PC-3 (cell line): Measurements from ENCODE around the gene PLVAP. TPM values are rescaled to one million over a fixed set of nuclear protein-coding genes. Genes with fewer than 3 reads are reported as not detected.
A peak's percentile ranks its signal among the peaks of the same experiment; 100 is the strongest.

ENCODE experiments used
- ATAC-seq: fragments of 200-7000 bp; cut with Tn5 transposase; 2 replicates; pipeline ENCODE4 v1.9.1; 2020; ENCODE audit warnings: mild to moderate bottlenecking, moderate library complexity
- BruUV-seq: library from RNA; stranded (reverse); fragments of 400-500 nt; replicated peaks from 2 replicates; lab custom pipeline; 2021; lab: Mats Ljungman, UMichigan
- CTCF ChIA-PET: fragments of 300-600 bp; sonication (Branson Sonifier 250); formaldehyde crosslinking; loops from one replicate; lab custom pipeline; 2022; ENCODE audit warnings: antibody characterized with exemption; lab: Charles Lee
- POLR2A ChIA-PET: fragments of 300-600 bp; sonication (Branson Sonifier 250); formaldehyde crosslinking; loops from one replicate; lab custom pipeline; 2022; ENCODE audit warnings: antibody characterized with exemption; ENCODE audit not compliant: unreplicated experiment; lab: Charles Lee
- DNase-seq: peaks from one replicate; pipeline ENCODE4 v3.0.0-alpha.2; 2015
- H2AFZ ChIP-seq: fragments of 300-600 bp; sonication (generic); 2 replicates; pipeline ENCODE4 v1.6.0; 2016; ENCODE audit warnings: antibody characterized with exemption, low read length
- H3F3A ChIP-seq: fragments of 300-600 bp; sonication (generic); one replicate; pipeline ENCODE4 v1.6.0; 2017; ENCODE audit warnings: antibody characterized with exemption, low read length, control low read depth, mild to moderate bottlenecking; ENCODE audit not compliant: unreplicated experiment
- H3K27ac ChIP-seq: fragments of 300-600 bp; sonication (generic); 2 replicates; pipeline ENCODE4 v1.5.1; 2016; ENCODE audit warnings: mild to moderate bottlenecking, low read length
- H3K27me3 ChIP-seq: fragments of 300-600 bp; sonication (generic); 2 replicates; pipeline ENCODE4 v1.6.1; 2016; ENCODE audit warnings: low read length, mixed read lengths
- H3K36me3 ChIP-seq: fragments of 300-600 bp; sonication (generic); 2 replicates; pipeline ENCODE4 v1.6.1; 2016; ENCODE audit warnings: low read depth, mixed run types, low read length, mixed read lengths
- H3K4me1 ChIP-seq: fragments of 300-600 bp; sonication (generic); 2 replicates; pipeline ENCODE4 v1.5.1; 2016; ENCODE audit warnings: low read length; ENCODE audit not compliant: insufficient read depth
- H3K4me2 ChIP-seq: fragments of 300-600 bp; sonication (generic); 2 replicates; pipeline ENCODE4 v1.6.0; 2016; ENCODE audit warnings: low read length
- H3K4me3 ChIP-seq: fragments of 300-600 bp; sonication (generic); 2 replicates; pipeline ENCODE4 v1.5.1; 2016; ENCODE audit warnings: mild to moderate bottlenecking, low read length, mixed read lengths
- H3K79me2 ChIP-seq: fragments of 300-600 bp; sonication (generic); 2 replicates; pipeline ENCODE4 v1.6.1; 2017; ENCODE audit warnings: low read length, mixed read lengths
- H3K9ac ChIP-seq: fragments of 300-600 bp; sonication (generic); 2 replicates; pipeline ENCODE4 v1.6.0; 2016; ENCODE audit warnings: mild to moderate bottlenecking, low read length
- H3K9me2 ChIP-seq: fragments of 300-600 bp; sonication (generic); replicated peaks from 2 replicates; pipeline ENCODE4 v1.6.1; 2016; ENCODE audit warnings: mixed run types, low read length, mixed read lengths
- H3K9me3 ChIP-seq: fragments of 300-600 bp; sonication (generic); 2 replicates; pipeline ENCODE4 v1.6.1; 2016; ENCODE audit warnings: low read length, mixed read lengths
- H4K20me1 ChIP-seq: fragments of 300-600 bp; sonication (generic); 2 replicates; pipeline ENCODE4 v1.6.1; 2016; ENCODE audit warnings: low read length, mixed read lengths
- EZH2 ChIP-seq: fragments of 300-600 bp; sonication (generic); IDR thresholded peaks from one replicate; pipeline ENCODE4 v1.6.1; 2017; ENCODE audit warnings: antibody characterized with exemption, mild to moderate bottlenecking, low read length; ENCODE audit not compliant: unreplicated experiment
- EZH2phosphoT487 ChIP-seq: fragments of 300-600 bp; sonication (generic); IDR thresholded peaks from 2 replicates; pipeline ENCODE4 v1.6.1; 2018; ENCODE audit warnings: mild to moderate bottlenecking, antibody characterized with exemption, low read length, borderline replicate concordance
- intact Hi-C: fragments of 100-400 bp; cut with micrococcal nuclease; formaldehyde crosslinking; loops from 2 replicates; pipeline ENCODE4 v1.9.0; 2023
- total RNA-seq: library from RNA; depleted of rRNA; stranded (reverse); fragments of >200 nt; gene quantifications from 2 replicates; pipeline ENCODE4 v1.2.3, GENCODE V29; 2014
- TF ChIP-seq, protein P1 (sequence below): fragments of 300-600 bp; sonication (generic); conservative IDR thresholded peaks from 2 replicates; pipeline ENCODE4 v1.5.1; 2017; ENCODE audit warnings: antibody characterized with exemption, low read depth, mild to moderate bottlenecking, low read length

The PLVAP gene
- total RNA-seq, 1 experiment from 2014 or later: not detected

GRCh38 chr19:17390665-17391370 is 13.7 kb upstream of the PLVAP start:
- no peak overlapping the region for H3K9ac ChIP-seq
- CTCF ChIA-PET: interaction anchor here (0.6 to 1.2 kb wide), 2 partner anchors 21 to 85 kb away, joined by 6 to 16 read pairs; partner anchors contain the start of gene MRPL34

DNA sequence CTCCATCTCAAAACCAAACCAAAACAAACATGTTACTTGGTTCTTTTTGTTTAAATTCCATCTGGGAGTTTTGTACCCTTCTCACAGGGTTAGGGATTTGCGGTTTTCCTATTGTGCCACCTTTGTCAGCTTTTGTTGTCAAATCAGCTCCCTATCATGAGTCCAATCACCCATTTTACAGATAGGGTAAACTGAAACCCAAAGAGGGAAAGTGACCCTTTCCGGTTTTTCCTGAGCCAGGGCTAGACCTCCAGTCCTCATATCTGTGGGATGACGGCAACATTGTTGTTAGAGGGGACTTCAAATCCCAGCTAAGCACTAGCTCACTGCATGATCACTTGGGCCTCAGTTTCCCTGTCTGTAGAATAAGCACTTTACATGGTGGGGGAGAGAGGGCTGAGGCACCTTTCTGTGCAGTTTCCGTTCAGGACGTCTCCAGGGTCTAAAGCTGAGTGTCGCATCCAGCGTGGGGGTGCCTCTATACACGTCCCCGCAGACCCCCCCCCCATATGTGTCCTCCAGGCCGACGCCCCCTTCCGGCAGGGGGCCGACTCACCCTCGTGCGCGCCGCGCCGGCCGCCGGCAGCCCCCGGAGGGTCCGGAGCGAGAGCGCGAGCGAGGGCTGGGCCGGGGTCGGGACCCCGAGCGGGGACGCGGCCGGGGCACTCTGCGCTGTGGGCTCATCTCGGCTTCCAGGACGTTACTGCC is 13.0 kb upstream of the PLVAP start:
- BruUV-seq: no TSS peak
- DNase-seq (no peak), ATAC-seq (no peak)
- Histone ChIP-seq H3K79me2 (no peaks in the 10 kb centered on the region), H3K4me3 (peak overlapping the region; percentile 70; the same call in 1 of the 2 replicates), H3K27me3 (no peaks in the 10 kb centered on the region), H3K4me1 (peaks cover 11% of the 10 kb centered on the region; the same call in 1 of the 2 replicates), H3K9ac (no peak overlapping the region), H4K20me1 (no peaks in the 10 kb centered on the region), H3K9me2 (no peaks in the 10 kb centered on the region), H3F3A (no peaks in the 10 kb centered on the region), H3K27ac (no peak overlapping the region), H3K9me3 (no peaks in the 10 kb centered on the region), H3K36me3 (no peaks in the 10 kb centered on the region), H3K4me2 (peak overlapping the region; percentile 95), H2AFZ (peak overlapping the region; percentile 92; the same call in 1 of the 2 replicates)
- no peak for TF ChIP-seq EZH2
- TF ChIP-seq, protein P1, sequence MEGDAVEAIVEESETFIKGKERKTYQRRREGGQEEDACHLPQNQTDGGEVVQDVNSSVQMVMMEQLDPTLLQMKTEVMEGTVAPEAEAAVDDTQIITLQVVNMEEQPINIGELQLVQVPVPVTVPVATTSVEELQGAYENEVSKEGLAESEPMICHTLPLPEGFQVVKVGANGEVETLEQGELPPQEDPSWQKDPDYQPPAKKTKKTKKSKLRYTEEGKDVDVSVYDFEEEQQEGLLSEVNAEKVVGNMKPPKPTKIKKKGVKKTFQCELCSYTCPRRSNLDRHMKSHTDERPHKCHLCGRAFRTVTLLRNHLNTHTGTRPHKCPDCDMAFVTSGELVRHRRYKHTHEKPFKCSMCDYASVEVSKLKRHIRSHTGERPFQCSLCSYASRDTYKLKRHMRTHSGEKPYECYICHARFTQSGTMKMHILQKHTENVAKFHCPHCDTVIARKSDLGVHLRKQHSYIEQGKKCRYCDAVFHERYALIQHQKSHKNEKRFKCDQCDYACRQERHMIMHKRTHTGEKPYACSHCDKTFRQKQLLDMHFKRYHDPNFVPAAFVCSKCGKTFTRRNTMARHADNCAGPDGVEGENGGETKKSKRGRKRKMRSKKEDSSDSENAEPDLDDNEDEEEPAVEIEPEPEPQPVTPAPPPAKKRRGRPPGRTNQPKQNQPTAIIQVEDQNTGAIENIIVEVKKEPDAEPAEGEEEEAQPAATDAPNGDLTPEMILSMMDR: no peak
- no peak for TF ChIP-seq EZH2phosphoT487
- intact Hi-C loops: loop anchor here (5.0 to 10.0 kb wide), 2 partner anchors 77 to 95 kb away; no protein-coding TSS in a partner anchor
- CTCF ChIA-PET: interaction anchor here (0.6 kb wide), 1 partner anchor 21 kb away, joined by 16 read pairs; no protein-coding TSS in a partner anchor
- POLR2A ChIA-PET: no interaction called here

More at GRCh38 chr19:17390665-17391370, 13.7 kb upstream of the PLVAP start:
- H3K9me2 ChIP-seq: no peaks in the 10 kb centered on the region
- ATAC-seq (peak; percentile 99), DNase-seq (peak; percentile 97)
- no peaks in the 10 kb centered on the region for H4K20me1 ChIP-seq
- TSS peak; percentile 22 for BruUV-seq
- intact Hi-C loops: loop anchor here (1.0 to 5.0 kb wide), 3 partner anchors 28 to 76 kb away; no protein-coding TSS in a partner anchor
- TF ChIP-seq, protein P1: peak; percentile 67
- no peak for TF ChIP-seq EZH2phosphoT487
- H2AFZ ChIP-seq: peak overlapping the region; percentile 92
- H3K4me2 ChIP-seq: peak overlapping the region; percentile 95
- H3K4me3 ChIP-seq: peak overlapping the region; percentile 70
- no peak overlapping the region for H3K27ac ChIP-seq
- POLR2A ChIA-PET: no interaction called here
- no peaks in the 10 kb centered on the region for H3K79me2 ChIP-seq
- no peaks in the 10 kb centered on the region for H3F3A ChIP-seq
- no peaks in the 10 kb centered on the region for H3K36me3 ChIP-seq
- H3K9me3 ChIP-seq: no peaks in the 10 kb centered on the region
- peaks cover 11% of the 10 kb centered on the region; the same call in 1 of the 2 replicates for H3K4me1 ChIP-seq
- H3K27me3 ChIP-seq: no peaks in the 10 kb centered on the region
